ENCODE data around the gene LASP1.
"Not testable (repeated sequence)": the region's sequence is repeated elsewhere in the genome, so short reads cannot be mapped to it uniquely, and the experiment has no call there.

Gene LASP1

DNA sequence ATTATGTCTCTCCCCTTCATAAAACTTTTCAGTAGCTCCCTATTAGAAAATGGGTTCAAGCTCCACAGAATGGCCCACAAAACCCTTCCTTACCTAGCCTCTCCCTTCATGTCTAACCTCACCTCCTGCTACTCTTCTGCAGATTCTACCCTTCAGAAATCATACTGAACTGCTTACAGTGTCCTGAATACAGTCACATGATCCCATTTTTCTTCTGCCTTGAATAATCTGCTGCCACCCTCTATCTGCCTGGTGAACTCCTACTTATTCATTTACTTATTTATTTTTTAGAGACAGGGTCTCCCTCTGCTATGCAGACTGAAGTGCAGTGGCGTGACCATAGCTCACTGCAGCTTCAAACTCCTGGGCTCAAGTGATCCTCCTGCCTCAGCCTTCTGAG, 70.5 kb downstream of the LASP1 start:
- DNase-seq: no peak

DNA sequence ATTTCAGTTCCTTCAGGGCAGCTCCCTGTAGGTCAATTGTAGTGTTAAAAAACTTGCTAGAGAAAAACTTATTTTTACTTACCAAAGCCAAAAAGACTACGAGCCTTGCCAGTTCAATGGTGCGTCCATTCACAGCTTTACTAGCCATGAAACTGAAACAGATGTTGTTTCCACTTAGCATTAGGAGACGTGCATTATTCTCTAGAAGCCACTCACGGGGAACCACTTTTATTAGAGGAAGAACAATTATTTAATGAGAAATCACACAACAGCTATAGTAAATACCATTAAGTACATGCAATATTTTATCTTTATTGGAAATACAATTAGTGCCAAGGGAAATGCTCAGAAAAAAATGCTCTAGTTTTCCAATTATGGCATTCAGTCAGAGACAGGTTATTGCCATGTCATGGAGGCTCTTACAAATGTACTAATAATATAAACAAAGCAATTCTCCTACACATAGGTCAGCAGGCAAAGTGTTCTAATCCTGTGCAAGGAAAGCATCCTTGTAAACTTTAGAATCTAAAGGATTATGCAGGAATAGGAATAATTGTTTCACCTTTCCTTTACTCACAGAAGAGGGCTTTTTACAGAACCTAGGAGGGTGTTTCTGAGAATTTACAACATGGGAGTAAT, 73.0 kb downstream of the LASP1 start:
- no peak for DNase-seq

DNA sequence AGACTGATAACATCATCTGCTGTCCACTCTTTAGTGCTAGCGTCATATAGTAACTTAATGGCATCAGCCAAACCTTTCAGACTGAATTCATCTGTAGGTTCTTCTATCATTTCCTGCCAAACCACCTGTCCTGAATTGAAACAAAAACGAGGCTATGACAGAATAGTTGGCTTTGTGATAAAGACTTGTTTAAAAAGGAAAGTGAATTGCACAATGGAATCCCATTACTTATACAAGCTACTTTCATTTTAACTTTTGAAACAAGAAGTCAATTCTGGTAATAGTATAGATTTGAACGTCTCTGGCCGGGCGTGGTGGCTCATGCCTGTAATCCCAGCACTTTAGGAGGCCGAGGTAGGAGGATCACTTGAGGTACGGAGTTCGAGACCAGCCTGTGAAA, 73.7 kb downstream of the LASP1 start:
- DNase-seq: no peak

DNA sequence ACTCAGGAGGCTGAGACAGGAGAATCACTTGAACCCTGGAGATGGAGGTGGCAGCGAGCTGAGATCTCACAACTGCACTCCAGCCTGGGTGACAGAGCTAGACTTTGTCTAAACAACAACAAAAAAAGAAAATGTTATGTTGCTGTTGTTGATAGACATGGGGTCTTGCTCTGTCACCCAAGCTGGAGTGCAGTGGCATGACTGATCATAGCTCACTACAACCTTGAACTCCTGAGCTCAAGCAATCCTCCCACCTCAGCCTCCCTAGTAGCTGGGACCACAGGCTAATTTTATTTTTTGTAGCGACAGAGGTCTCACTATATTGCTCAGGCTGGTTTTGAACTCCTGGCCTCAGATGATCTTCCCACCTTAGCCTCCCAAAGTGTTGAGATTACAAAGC, 77.3 kb downstream of the LASP1 start:
- no peak for DNase-seq

DNA sequence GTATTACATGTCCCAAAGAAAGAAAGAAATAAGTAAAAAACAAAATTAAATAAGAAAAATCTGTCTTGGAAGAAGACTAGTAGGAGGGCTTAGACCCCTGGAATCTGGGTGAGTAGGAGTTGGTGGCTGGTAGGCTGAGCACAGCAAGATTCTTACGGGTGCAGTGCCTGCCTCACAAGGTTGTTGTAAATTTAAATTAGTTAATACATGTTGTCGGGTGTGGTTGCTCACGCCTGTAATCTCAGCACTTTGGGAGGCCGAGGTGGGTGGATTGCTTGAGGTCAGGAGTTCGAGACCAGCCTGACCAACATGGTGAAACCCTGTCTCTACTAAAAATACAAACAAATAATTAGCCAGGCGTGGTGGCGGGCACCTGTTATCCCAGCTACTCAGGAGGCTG, 83.9 kb downstream of the LASP1 start:
- DNase-seq: not testable (repeated sequence)

DNA sequence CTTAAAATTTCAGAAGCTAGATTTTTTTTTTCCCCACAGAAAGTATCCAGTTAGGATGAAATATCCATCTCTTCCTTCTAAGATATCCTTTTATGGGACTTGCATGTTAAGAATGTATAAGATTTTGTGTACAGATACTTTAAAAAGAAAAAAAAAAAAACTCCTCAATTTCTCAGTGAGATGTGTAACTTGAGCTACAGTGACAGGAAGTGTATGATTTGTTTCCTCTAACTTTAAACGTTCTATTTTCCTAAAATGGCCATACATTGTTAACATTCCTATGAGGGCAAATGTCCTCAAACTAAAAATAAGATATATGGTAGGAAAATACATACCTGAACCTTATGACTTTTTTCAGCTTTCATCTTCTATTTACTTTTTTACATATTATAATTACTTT, 88.5 kb downstream of the LASP1 start:
- DNase-seq: no peak

DNA sequence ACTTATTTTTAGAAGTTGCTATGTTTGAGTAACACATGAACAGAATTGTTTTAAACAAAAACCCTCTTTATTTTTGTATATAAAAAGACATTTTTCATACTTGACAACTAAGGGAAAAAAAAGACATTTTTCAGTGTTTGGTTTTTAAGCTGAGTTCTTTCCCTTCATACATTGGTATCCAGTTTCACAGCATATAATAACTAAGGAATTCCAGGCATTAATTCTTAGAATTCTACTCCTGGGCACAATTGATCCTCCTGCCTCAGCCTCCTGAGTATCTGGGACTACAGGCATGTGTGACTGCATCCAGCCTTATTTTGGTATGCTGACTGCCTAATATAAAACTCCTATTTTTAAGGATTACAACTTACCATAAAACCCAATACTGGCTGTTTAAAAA, 88.9 kb downstream of the LASP1 start:
- peak; percentile 4 for DNase-seq

DNA sequence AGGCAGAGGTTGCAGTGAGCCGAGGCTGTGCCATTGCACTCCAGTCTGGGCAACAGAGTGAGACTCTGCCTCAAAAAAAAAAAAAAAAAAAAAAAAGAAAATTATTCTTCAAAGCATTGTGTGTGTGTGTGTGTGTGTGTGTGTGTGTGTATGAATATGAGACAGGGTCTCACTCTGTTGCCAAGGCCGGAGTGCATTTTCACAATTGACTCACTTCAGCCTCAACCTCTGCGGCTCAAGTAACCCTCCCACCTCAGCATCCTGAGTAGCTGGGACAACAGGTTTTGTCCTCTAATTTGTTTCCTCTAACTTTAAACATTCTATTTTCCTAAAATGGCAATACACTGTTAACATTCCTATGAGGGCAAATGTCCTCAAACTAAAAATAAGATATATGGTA, 89.7 kb downstream of the LASP1 start:
- no peak for DNase-seq

DNA sequence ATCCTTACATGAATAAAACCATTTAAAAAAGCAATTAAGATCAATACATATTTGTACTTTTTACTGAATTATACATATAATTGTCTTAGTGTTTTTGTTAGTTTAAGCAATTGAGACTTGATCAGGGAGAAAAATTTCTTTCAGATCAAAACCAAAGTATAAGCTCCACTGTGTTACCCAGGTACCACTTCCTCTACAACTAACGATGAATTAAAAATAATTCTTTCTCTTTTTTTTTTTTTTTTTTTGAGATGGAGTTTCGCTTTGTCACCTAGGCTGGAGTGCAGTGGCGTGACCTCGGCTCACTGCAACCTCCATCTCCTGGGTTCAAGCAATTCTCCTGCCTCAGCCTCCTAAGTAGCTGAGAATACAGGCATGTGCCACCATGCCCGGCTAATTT, 90.5 kb downstream of the LASP1 start:
- DNase-seq: no peak

DNA sequence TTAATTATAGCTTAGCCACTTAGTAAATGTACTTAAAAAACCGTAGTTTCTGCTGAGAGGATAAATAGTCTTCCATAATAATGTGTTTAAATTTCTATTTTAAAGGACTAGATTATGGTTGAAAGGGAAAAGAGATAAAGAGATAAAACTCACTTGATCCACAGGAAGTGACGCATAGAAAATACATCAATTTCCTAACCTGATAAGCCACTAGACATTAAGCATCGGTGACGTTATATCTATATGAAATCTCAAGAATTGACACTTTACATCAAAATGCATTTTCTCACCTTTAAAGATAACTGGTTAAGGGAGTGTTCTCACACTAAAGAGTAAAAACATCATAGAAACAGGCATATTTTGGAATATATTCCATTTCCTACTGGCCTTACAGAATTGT, 91.6 kb downstream of the LASP1 start:
- DNase-seq: no peak

DNA sequence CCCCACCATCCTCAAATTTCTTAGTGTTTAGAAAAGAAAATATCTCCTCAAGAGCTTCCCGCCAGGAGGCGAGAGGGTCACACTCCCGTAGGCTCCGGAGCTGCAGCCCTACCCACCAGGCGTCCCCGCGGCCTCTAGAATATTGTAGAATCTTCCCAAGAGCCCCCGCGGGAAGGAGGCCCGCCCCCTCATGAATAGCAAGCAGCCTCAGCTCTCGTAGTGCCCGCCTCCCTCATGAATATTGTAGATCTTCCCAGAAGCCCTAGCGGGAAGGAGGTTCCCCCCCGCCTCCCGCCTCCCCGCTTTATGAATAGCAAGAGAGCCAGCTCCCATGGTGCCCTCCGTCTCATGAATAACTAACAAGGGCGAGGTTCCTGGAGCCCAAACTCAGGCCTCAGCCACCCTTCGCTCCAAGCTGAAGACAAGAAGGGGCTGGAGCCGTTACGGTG, 97.5 kb downstream of the LASP1 start, which contains the start of gene FBXO47:
TSS of gene FBXO47 (minus strand) at position 114 of the 449 bp plus-strand sequence. CDS start 4,378 bp downstream, outside the sequence.
- DNase-seq: peak; percentile 71

DNA sequence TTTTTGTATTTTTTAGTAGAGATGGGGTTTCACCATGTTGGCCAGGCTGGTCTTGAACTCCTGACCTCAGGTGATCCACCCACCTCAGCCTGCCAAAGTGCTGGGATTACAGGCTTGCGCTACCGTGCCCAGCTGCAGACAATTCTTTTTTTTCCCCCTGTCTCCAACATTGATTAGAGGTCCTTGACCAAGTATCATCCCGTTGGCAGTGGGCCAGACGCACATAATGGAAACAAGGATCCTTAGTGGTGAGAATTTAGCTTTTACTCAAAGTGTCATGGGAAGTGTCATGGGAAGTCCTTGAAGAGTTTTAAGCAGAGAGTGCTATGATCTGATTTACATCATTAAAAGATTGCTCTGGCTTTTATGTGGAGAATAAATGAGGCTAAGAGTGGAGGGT, 99.4 kb downstream of the LASP1 start:
- no peak for DNase-seq

DNA sequence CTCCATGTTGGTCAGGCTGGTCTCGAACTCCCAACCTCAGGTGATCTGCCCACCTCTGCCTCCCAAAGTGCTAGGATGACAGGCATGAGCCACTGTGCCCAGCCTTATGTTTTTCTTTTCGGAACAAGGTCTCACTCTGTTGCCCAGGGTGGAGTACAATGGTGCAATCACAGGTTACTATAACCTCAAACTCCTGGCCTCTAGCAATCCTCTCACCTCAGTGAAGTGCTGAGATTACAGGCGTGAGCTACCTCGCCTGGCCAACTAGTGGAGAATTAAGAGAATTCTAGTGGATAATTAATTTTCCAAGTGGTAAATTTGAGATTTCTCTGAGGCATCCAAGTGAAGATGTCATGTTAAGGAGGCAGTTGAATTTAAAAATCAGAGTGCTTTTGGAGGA, 100.3 kb downstream of the LASP1 start:
- DNase-seq: peak; percentile 33

DNA sequence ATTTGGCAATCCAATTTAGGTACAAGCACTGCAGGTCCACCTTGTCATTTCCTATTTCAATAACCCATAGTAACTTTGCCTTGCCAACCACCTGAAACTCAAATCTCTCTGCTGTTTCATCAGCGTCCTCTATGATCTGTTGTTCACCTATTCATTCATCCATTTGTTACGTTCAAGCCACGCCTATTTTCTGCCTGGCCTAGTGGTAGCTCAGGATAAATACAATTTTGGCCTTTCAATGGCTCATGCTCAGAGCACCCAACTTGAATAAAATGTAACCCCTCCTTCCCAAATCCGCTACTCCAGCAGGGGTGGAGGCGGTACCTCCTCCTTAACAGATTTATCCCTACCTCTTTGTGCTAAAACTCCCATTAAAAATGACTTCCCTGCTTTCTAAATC, 100.9 kb downstream of the LASP1 start:
- DNase-seq: no peak

All from kidney glomerular epithelial cell (primary cell).